ENCODE data around the gene EPX. TPM values are rescaled to one million over a fixed set of nuclear protein-coding genes. Genes with fewer than 3 reads are reported as not detected.

Gene EPX
- total and polyA plus RNA-seq, 2 experiments from 2014 or later = not detected

DNA sequence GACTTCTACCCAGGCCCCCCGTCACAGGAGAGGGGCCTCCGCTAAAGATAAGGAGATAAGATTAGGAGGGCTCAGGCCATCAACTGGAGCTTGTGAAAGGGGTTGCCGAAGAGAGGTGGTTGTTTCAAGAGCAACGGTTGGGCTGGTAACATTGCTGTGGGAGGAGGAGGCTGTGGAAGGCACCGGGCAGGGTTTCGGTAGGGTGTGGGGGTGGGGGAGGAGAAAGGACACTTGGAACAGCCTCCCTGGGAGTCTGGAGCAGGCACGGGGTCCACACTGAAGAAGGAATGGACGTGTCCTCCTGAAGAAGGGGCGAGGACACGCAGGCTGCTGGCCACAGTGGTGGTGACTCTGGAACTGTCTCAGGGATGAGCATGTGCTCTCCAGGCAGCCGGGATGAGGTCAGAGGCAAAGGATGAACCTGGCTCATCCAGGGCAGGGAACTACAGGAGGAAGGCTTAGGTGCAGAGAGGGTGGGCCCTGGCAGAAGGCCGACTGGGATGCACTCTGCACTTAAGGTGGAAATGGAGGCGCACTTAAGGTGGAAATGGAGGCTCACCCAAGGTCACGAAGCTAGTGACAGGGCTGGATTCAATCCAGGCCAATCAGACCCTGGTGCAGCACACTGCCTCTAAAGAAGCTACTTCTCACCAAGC lies 1.2 kb upstream of the EPX start:
- Histone ChIP-seq H3K9me2 (replicated peaks; ENCODE audit: insufficient read depth) (no peaks in the 10 kb centered on the region), H2AFZ (no peak overlapping the region), H3K27ac (no peak overlapping the region), H3K4me2 (no peak overlapping the region), H3K27me3 (peaks cover 4% of the 10 kb centered on the region), H3K36me3 (replicated peaks; ENCODE audit: insufficient read depth, low read depth) (no peaks in the 10 kb centered on the region), H3K4me3 (no peak overlapping the region), H4K20me1 (ENCODE audit: insufficient read depth, poor library complexity, severe bottlenecking) (no peaks in the 10 kb centered on the region), H3K9me3 (ENCODE audit: low read depth) (no peaks in the 10 kb centered on the region), H3K79me2 (no peaks in the 10 kb centered on the region), H3K4me1 (ENCODE audit: insufficient read depth) (no peaks in the 10 kb centered on the region)
- 33% methylated on average over 8 of the region's 14 CpGs for WGBS (ENCODE audit: low lambda C conversion rate, missing lambda C conversion rate)
- DNase-seq (ENCODE audit: low spot score) = no peak
- TF ChIP-seq EZH2phosphoT487 (IDR thresholded peaks at IDR 0.05; ENCODE audit: low read depth, severe bottlenecking, unreplicated experiment) = no peak
- TF ChIP-seq, protein P1, sequence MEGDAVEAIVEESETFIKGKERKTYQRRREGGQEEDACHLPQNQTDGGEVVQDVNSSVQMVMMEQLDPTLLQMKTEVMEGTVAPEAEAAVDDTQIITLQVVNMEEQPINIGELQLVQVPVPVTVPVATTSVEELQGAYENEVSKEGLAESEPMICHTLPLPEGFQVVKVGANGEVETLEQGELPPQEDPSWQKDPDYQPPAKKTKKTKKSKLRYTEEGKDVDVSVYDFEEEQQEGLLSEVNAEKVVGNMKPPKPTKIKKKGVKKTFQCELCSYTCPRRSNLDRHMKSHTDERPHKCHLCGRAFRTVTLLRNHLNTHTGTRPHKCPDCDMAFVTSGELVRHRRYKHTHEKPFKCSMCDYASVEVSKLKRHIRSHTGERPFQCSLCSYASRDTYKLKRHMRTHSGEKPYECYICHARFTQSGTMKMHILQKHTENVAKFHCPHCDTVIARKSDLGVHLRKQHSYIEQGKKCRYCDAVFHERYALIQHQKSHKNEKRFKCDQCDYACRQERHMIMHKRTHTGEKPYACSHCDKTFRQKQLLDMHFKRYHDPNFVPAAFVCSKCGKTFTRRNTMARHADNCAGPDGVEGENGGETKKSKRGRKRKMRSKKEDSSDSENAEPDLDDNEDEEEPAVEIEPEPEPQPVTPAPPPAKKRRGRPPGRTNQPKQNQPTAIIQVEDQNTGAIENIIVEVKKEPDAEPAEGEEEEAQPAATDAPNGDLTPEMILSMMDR (IDR thresholded peaks at IDR 0.05; ENCODE audit: poor library complexity) = no peak
- TF ChIP-seq EZH2 (IDR thresholded peaks at IDR 0.05; ENCODE audit: borderline replicate concordance) = no peak

DNA sequence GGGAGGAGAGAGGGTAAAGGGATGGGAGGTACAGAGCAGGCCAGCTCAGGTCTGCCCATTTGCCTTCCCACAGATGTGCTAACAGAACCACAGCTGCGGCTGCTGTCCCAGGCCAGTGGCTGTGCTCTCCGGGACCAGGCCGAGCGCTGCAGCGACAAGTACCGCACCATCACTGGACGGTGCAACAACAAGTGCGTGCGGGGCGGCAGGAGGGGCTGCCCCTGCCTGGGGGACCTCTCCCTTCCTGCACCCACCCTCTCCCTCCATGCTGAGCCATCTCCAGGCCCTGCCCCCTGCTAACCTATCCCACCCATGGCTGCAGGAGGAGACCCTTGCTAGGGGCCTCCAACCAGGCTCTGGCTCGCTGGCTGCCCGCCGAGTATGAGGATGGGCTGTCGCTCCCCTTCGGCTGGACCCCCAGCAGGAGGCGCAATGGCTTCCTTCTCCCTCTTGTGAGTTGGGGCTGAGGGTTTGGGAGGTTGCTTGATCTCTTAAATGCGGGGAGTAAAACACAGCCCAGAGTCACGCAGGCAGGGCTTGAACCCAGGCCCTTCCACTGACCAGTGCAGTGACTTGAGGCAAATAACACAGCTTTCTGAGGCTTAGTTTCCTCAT lies 1.2 kb downstream of the EPX start:
- TF ChIP-seq EZH2phosphoT487 (IDR thresholded peaks at IDR 0.05; ENCODE audit: low read depth, severe bottlenecking, unreplicated experiment) (no peak), EZH2 (IDR thresholded peaks at IDR 0.05; ENCODE audit: borderline replicate concordance) (no peak)
- TF ChIP-seq, protein P1 (IDR thresholded peaks at IDR 0.05; ENCODE audit: poor library complexity) = no peak
- Histone ChIP-seq H2AFZ (no peak overlapping the region), H3K36me3 (replicated peaks; ENCODE audit: insufficient read depth, low read depth) (no peaks in the 10 kb centered on the region), H3K4me1 (ENCODE audit: insufficient read depth) (no peaks in the 10 kb centered on the region), H4K20me1 (ENCODE audit: insufficient read depth, poor library complexity, severe bottlenecking) (no peaks in the 10 kb centered on the region), H3K27ac (no peak overlapping the region), H3K79me2 (no peaks in the 10 kb centered on the region), H3K9me3 (ENCODE audit: low read depth) (no peaks in the 10 kb centered on the region), H3K4me3 (no peak overlapping the region), H3K9me2 (replicated peaks; ENCODE audit: insufficient read depth) (no peaks in the 10 kb centered on the region), H3K4me2 (no peak overlapping the region), H3K27me3 (peaks cover 4% of the 10 kb centered on the region)
- no peak for DNase-seq (ENCODE audit: low spot score)
- WGBS (ENCODE audit: low lambda C conversion rate, missing lambda C conversion rate) = 83% methylated on average over 18 of the region's 18 CpGs

DNA sequence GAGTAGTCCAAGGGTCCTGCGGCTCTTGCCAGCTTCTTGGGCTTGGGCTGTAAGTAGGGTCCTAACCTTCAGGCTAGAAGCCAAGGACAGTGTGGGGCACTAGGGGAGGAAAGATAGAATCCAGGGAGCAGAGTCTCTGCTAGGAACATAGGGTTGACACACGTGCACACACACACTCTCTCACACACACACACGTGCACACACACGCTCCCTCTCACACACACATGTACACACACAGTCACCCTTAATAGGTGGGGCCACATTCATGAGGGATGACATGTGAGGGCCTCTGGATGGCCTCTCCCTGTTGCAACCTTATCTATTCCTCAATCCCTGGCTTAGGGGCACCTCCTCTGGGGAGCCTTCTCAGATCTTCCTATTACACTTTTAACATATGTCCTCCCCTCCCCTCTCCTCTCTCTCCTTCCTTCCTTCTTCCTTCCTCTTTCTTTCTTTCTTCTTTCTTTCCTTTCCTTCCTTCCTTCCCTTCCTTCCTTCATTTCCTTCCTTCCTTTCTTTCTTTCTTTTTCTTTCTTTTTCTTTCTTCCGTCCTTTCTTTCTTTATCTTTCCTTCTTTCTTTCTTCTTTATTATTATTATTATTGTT lies 3.1 kb downstream of the EPX start:
- Histone ChIP-seq H3K4me1 (ENCODE audit: insufficient read depth) (no peaks in the 10 kb centered on the region), H3K9me2 (replicated peaks; ENCODE audit: insufficient read depth) (no peaks in the 10 kb centered on the region), H3K36me3 (replicated peaks; ENCODE audit: insufficient read depth, low read depth) (no peaks in the 10 kb centered on the region), H3K27ac (no peak overlapping the region), H2AFZ (no peak overlapping the region), H3K79me2 (no peaks in the 10 kb centered on the region), H3K9me3 (ENCODE audit: low read depth) (no peaks in the 10 kb centered on the region), H4K20me1 (ENCODE audit: insufficient read depth, poor library complexity, severe bottlenecking) (no peaks in the 10 kb centered on the region), H3K4me3 (no peak overlapping the region), H3K27me3 (peaks cover 4% of the 10 kb centered on the region), H3K4me2 (no peak overlapping the region)
- no peak for DNase-seq (ENCODE audit: low spot score)
- 81% methylated on average over 5 of the region's 5 CpGs for WGBS (ENCODE audit: low lambda C conversion rate, missing lambda C conversion rate)
- TF ChIP-seq EZH2 (IDR thresholded peaks at IDR 0.05; ENCODE audit: borderline replicate concordance) (no peak), EZH2phosphoT487 (IDR thresholded peaks at IDR 0.05; ENCODE audit: low read depth, severe bottlenecking, unreplicated experiment) (no peak)
- TF ChIP-seq, protein P1 (IDR thresholded peaks at IDR 0.05; ENCODE audit: poor library complexity) = no peak

Measured in hepatocyte (in vitro differentiated cells).